HG02840 (cell line): ENCODE results near the gene SLAMF1.

Source experiments
- ATAC-seq: cut with Tn5 transposase; IDR thresholded peaks from one replicate; pipeline ENCODE4 v1.9.1; 2021; ENCODE audit warnings: mild to moderate bottlenecking, moderate library complexity, moderate number of reproducible peaks; ENCODE audit not compliant: unreplicated experiment, low FRiP score

SLAMF1 gene

DNA sequence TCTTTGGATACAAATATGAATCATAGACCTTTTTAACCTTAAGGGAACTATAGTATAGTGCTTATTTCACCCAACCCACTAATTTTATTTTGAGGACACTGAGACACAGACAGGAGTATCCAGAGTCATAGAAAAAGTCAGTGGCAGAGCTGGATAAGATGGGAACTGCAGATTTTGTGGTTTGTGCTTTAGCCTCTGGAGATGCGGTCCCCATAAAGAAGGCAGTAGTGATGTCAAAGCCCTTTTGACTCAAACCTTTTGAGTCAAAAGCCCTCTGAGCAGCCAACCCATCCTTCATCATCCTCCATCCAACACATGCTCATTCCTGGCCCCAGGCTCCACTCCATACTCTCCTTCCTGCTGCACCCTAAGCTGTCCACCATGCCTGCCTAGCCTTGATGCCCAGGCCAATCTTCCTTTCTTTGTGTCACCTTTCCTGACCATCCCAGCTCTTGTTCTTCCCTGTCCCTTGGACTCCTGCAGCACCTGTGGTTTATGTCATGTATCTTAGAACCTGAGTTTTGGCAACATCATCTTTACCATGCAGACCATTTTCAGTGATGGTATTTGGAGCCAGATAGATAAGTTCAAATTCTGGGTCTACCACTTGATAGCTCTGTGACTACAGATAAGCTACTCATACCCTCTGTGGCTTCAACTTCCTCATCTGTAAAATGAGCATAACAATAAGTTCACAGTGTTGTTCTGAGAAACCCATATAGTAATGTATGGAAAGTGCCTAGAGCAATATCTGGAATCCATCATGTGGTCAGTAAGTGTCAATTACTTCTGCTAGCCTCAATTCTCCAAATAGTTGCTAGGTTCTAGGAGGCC is 20.1 kb downstream of the SLAMF1 start:
- no peak for ATAC-seq

DNA sequence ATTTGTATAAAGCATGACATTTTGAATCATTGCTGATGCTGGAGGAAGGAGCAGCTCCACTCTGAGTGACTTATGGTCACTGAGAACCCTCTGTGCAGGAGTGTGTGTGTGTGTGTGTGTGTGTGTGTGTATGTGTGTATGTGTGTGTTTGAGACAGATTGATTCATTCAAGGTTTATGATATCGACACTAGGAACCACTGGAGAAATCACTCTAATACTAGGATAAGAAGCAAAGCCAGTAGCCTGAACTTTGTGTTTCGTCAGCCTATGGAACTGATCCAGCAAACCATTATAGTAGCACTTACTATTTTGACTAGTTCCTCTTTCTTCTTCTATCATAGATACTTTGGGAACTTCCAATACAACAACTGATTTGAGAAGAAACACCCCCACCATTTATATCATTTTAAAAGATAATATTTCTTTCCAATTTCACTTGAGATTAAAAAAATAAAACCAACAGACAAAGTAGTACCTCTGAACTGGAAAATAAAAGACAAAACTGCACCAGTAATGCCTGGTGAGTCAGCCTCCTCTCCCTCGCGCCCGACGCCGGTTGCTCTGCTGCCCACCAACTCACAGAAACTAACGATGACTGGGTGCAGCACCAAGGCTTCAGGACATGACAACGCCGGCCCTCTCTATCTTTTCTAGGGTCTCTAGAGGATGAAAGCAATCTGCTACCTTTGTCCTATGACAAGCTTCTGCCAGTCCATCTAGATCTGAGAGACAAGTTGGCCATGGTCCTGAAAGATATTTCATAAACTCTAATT is 20.9 kb downstream of the SLAMF1 start:
- ATAC-seq, result no peak

DNA sequence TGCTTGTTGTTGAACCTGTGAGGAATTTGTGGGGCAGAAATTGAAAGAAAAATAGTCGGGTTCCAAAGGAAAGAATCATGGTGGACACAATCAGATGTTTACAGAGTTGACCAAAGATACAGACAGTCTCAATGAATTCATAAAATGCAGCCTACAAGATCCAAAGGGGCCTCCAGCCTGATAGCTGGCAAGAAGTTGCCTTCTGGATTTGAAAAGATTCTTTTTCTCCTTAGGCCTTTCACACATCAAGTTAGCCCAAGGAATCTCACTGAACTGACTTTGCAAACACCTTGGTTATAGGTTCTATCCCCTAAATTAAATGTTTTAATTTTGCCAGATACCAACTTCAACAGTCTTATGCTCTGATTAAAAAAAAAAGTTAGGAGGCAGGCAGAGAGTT is 21.5 kb downstream of the SLAMF1 start:
- no peak for ATAC-seq

GRCh38 chr1:160624464-160624863 is 22.4 kb downstream of the SLAMF1 start:
- no peak for ATAC-seq

DNA sequence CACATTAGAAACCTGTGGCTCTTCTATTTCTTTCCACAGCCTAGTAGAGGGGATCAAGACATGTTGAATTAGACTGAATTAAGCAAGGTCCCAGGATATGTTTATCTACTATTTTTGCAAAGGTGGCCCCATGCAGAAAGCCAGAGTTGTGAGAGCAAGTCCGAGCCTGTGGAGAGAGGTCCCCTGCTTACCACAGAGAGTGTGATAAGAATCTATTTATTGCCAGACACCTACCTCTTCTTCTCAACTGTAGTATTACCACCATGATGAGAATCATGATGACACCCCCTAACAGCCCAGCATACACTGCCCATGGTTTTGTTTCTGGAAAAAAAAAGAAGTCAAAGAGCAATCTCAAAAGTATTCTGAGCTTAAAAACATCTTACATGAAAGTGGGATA is 23.0 kb downstream of the SLAMF1 start:
- ATAC-seq, result no peak

DNA sequence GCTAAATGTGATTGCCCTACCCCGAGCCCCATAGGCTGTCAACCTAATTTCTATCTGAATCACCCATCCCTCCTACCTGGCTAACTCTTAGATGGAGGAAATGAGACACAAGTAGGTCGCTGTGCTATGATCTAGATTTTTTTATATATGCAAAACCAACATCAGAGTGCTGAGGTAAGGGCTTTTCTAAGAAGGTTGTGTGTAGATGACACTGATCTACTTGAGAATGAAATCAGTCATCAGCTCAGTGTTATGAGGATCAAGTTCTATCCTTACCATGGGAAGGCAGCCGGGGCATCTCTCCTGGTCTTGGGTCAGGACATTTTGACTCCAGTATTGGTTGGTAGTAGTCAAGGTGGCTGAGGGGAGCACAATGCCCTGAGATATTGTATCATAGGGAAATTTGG is 23.6 kb downstream of the SLAMF1 start:
- ATAC-seq, result no peak

GRCh38 chr1:160622501-160623226 is 24.2 kb downstream of the SLAMF1 start:
- no peak for ATAC-seq

DNA sequence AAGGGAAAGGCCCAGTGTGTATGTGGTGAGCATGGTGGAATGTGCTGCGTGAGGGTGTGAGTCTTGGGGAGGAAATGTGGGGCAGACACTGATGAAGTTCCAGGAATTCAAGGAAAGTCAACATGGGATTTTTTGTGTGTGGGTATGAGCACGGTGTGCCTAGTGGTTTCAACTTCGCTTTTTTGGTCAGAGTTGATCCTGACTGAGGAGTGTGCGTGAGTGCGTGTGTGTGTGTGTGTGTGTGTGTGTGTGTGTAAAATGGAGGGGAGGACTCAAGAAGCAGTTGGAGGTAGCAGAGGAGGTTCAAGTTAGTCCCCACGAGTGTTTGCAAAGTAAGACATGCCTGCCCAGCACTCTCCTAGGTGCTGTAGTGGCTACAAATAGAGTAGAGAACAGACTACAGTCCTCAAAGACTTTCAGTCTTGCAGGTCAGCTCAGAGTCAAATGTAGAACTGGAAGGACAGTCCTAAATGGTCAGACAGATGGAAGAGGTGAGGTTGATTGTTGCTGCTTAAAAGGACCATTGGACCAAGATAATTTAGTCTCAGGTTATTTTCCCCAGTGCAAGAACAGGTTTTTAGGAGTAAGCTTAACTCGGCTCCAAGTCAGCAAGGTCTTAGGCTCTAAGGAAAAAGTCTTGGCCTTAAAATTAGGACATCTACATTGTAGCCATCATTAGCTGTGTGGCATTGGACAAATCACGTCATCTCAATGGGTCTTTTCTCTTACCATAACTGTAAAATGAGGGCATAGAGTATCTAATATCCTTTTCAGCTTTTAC is 25.0 kb downstream of the SLAMF1 start:
- ATAC-seq, result no peak

- no peak for ATAC-seq
Measured at GRCh38 chr1:160620942-160621632, 25.8 kb downstream of the SLAMF1 start.

GRCh38 chr1:160619742-160620277 is 27.0 kb downstream of the SLAMF1 start:
- ATAC-seq, result no peak

DNA sequence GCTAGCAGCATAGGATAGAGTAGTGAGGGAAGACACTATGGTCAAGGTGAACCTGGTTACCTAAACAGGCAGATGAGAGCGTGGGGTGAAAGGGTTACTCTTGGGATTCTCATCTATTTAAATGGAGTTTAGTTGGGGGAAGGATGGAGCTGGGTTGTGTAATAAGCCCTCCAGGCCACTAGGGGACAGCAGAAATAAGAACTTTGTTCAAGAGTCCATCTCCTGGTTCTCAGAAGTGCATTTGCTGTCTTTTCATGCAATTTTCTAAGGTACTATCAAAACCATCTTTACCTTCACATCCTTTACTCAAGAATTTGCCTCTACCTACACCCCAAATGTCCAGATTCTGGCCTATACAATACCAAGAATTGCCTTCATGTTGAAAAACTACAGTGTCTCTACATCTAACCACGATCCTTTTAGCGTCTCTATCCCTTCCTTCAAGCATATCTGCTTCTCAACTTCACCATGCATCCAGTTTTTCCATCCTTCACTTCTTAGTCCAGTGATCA is 28.0 kb downstream of the SLAMF1 start:
- ATAC-seq, result no peak

DNA sequence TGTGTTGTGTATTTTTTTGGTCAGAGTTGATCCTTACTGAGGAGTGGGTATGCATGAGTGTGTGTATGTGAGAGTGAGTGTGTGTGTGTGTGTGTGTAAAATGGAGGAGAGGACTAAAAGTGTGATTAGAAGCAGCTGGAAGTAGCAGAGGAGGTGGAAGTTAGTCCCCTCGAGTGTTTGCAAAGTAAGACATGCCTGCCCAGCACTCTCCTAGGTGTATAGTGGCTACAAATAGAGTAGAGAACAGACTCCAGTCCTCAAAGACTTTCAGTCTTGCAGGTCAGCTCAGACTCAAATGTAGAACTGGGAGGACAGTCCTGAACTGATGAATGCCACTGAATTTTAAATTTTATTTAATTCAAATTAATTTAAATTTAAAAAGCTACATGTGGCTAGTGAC is 28.5 kb downstream of the SLAMF1 start:
- ATAC-seq, result no peak

- ATAC-seq, result no peak
Measured at GRCh38 chr1:160615660-160616059, 31.2 kb downstream of the SLAMF1 start.

- ATAC-seq, result no peak
Measured at GRCh38 chr1:160614410-160614809, 32.4 kb downstream of the SLAMF1 start.

DNA sequence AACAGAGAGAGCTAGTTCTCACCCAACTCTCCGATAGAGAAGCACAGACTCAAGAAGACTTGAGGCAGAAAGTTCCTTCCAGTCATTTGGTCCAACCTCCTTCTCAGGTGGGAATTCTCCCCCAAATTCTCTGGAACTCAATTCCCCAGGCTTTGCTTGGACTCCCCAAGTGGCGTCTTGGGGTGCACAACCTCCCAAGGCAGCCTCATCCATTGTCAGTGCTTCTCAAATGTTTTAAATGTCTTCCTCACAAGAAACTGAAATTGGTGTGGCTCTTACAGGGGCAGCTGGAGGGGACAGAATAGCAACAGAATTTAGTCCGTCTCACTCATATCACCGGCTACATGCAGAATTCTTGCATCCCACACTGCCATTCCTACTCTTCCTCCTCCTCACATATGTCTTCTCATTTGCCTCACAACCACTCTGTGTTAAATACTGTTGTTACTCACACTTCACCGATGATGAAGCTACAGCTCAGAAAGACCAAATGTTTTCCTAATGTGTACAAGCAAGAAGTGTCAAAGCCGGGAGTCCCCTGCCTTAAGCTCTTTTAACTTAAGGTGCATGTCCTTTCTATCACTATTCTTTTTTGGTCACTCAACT is 34.1 kb downstream of the SLAMF1 start:
- no peak for ATAC-seq

DNA sequence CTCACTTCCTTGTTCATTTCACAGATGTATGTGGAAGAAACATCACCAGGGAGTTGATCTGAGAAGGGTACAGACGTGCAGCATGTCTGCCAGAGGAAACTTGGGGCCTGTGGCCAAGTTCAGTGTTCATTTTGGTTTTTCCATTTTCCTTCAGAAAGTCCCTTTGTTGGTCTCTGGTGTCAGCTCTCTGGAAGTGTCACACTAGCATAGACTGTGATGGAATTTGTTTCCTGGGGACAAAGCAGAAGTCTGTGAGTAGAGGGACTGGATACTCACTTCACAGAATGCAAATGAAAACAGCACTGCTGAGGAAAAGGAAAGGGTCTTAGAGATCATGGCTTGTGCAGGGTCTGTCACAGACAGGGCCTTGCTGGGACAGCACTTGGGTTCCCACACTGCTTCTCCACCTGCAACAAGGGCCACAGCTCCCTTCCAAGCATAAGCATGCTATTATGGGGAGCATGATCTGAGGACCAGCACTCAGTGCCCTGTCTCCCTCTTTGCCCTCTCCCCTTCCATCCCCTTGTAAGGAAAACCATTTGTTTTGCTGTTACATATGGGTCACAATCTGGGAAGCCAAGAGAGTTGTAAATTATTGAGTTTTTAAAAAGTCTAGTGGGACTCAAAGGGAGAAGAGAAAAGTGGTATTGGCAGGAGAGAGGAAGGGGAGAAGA is 36.1 kb downstream of the SLAMF1 start:
- ATAC-seq, result no peak

- no peak for ATAC-seq
Measured at GRCh38 chr1:160608941-160609340, 37.9 kb downstream of the SLAMF1 start.

DNA sequence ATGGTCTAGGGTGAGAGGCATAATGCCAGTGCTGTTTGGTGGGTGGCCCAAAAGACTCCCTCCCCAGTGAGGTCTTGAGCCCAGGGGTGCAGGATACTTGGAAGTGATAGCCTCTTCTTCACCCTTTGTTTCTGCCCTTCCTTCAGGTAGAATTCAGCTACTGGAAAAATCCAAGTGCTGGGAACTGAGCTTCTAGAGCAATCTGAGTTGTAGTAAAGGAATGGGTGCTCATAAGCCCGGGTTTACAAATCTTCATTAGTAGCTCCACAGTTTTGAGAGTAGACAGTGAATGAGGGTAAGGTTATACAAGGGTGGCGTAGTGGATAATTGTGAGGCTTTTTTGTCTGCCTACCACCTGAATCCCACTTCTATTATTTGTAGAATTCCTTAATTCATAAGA is 38.3 kb downstream of the SLAMF1 start:
- ATAC-seq, result no peak
